Measurements from ENCODE around the gene AEBP2. TPM values are rescaled to one million over a fixed set of nuclear protein-coding genes. Genes with fewer than 3 reads are reported as not detected.

The AEBP2 gene
- total and polyA plus RNA-seq, 9 of the 15 experiments (the other 6 are each of a cell fraction or from before 2014, with no cell fraction given), result 5.7 to 43.7 (median 10.3) TPM

DNA sequence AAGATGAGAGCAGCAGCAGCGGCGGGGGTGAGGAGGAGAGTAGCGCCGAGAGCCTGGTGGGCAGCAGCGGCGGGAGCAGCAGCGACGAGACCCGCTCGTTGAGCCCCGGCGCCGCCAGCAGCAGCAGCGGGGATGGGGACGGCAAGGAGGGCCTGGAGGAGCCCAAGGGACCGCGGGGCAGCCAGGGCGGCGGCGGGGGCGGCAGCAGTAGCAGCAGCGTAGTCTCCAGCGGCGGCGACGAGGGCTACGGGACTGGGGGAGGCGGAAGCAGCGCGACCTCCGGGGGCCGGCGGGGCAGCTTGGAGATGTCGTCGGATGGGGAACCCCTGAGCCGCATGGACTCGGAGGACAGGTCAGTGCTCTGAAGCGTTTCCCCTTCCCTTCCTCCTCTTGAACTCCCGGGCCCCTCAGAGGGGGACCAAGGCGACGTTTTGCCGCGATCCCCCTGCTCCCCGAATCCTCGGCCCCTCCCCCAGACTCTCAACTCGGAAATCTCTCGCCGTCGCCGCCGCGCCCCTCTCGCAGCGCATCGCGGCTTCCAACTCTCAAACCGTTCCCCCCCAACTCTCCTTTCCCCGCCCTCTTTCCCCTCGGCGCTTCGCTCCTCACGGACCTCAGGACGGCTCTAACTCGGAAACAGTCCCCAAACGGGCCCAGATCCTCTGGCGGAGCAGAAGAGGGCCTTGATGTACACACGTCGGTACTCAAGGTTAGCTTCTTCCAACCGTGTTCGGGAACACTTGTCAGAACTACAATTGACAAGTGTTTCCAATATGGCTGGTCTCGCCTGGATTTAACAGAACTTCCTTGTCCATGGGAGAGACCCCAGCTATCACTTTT is 947 bp downstream of the AEBP2 start (continued):
- TF ChIP-seq, protein P1, sequence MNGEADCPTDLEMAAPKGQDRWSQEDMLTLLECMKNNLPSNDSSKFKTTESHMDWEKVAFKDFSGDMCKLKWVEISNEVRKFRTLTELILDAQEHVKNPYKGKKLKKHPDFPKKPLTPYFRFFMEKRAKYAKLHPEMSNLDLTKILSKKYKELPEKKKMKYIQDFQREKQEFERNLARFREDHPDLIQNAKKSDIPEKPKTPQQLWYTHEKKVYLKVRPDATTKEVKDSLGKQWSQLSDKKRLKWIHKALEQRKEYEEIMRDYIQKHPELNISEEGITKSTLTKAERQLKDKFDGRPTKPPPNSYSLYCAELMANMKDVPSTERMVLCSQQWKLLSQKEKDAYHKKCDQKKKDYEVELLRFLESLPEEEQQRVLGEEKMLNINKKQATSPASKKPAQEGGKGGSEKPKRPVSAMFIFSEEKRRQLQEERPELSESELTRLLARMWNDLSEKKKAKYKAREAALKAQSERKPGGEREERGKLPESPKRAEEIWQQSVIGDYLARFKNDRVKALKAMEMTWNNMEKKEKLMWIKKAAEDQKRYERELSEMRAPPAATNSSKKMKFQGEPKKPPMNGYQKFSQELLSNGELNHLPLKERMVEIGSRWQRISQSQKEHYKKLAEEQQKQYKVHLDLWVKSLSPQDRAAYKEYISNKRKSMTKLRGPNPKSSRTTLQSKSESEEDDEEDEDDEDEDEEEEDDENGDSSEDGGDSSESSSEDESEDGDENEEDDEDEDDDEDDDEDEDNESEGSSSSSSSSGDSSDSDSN (IDR thresholded peaks at IDR 0.05; ENCODE audit: borderline replicate concordance in 1 of 2, low read depth in 2 of 2, low read length in 2 of 2), result peak; percentile 31 to 50; a peak in 1 of 4 replicates
- no peak for TF ChIP-seq PCBP1 (IDR thresholded peaks at IDR 0.05; ENCODE audit: low read depth, low read length, poor library complexity, severe bottlenecking)
- TF ChIP-seq ZNF282 (CRISPR knock-in tag; IDR thresholded peaks at IDR 0.05), result no peak
- TF ChIP-seq, protein P2, sequence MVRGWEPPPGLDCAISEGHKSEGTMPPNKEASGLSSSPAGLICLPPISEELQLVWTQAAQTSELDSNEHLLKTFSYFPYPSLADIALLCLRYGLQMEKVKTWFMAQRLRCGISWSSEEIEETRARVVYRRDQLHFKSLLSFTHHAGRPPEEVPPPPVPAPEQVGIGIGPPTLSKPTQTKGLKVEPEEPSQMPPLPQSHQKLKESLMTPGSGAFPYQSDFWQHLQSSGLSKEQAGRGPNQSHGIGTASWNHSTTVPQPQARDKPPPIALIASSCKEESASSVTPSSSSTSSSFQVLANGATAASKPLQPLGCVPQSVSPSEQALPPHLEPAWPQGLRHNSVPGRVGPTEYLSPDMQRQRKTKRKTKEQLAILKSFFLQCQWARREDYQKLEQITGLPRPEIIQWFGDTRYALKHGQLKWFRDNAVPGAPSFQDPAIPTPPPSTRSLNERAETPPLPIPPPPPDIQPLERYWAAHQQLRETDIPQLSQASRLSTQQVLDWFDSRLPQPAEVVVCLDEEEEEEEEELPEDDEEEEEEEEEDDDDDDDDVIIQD (CRISPR knock-in tag; IDR thresholded peaks at IDR 0.05), result no peak
- no peak for TF ChIP-seq CBX3 (IDR thresholded peaks at IDR 0.05; ENCODE audit: borderline replicate concordance in 1 of 2, low read length in 2 of 2)
- TF ChIP-seq SMAD2 (IDR thresholded peaks at IDR 0.05; ENCODE audit: low read depth, low read length), result no peak
- TF ChIP-seq GABPB1 (CRISPR knock-in tag; IDR thresholded peaks at IDR 0.05), result no peak
- no peak for TF ChIP-seq TAF1 (IDR thresholded peaks at IDR 0.05; ENCODE audit: control insufficient read depth, extremely low read depth, insufficient read depth, low read length, severe bottlenecking)
- TF ChIP-seq TGIF2 (CRISPR knock-in tag; IDR thresholded peaks at IDR 0.05), result no peak
- no peak for TF ChIP-seq ZC3H4 (CRISPR knock-in tag; IDR thresholded peaks at IDR 0.05; ENCODE audit: borderline replicate concordance)
- TF ChIP-seq NCOA6 (IDR thresholded peaks at IDR 0.05), result peak; percentile 60
- TF ChIP-seq HSF4 (CRISPR knock-in tag; IDR thresholded peaks at IDR 0.05; ENCODE audit: borderline replicate concordance), result no peak
- no peak for TF ChIP-seq ZNF354B (CRISPR knock-in tag; IDR thresholded peaks at IDR 0.05)
- TF ChIP-seq YY1 (IDR thresholded peaks at IDR 0.05; ENCODE audit: borderline replicate concordance in 1 of 3, control insufficient read depth in 1 of 3, extremely low read depth in 1 of 3, insufficient read depth in 3 of 3, insufficient read length in 1 of 3, insufficient replicate concordance in 2 of 3, low read depth in 1 of 3, low read length in 2 of 3), result peak in 1 of 3 experiments; percentile 73
- peak; percentile 25; the same call in 1 of the 2 replicates for TF ChIP-seq ZBTB7A (IDR thresholded peaks at IDR 0.05; ENCODE audit: borderline replicate concordance, control insufficient read depth, low read depth, low read length)

All from K562 (cell line).